ENCODE data around the gene RIC8A.
"Not testable (repeated sequence)": the region's sequence is repeated elsewhere in the genome, so short reads cannot be mapped to it uniquely, and the experiment has no call there.

DNA sequence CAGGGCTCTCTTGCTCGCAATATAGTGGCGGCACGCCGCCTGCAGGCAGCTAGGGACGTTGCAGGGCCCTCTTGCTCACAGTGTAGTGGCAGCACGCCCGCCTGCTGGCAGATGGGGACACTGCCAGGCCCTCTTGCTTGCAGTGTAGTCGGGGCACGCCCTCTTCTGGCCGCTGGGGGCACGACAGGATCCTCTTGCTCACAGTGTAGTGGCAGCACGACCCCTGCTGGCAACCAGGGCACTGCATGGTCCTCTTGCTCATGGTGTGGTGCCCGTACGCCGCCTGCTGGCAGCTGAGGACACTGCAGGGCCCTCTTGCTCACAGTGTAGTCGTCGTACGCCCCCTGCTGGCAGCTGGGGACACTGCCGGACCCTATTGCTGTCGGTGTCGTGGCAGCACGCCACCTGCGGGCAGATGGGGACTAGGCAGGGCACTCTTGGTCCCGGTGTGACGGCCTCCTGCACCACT lies 17.6 kb upstream of the RIC8A start:
- TF ChIP-seq, protein P1, sequence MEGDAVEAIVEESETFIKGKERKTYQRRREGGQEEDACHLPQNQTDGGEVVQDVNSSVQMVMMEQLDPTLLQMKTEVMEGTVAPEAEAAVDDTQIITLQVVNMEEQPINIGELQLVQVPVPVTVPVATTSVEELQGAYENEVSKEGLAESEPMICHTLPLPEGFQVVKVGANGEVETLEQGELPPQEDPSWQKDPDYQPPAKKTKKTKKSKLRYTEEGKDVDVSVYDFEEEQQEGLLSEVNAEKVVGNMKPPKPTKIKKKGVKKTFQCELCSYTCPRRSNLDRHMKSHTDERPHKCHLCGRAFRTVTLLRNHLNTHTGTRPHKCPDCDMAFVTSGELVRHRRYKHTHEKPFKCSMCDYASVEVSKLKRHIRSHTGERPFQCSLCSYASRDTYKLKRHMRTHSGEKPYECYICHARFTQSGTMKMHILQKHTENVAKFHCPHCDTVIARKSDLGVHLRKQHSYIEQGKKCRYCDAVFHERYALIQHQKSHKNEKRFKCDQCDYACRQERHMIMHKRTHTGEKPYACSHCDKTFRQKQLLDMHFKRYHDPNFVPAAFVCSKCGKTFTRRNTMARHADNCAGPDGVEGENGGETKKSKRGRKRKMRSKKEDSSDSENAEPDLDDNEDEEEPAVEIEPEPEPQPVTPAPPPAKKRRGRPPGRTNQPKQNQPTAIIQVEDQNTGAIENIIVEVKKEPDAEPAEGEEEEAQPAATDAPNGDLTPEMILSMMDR (IDR thresholded peaks at IDR 0.05), result not testable (repeated sequence)
- TF ChIP-seq POLR2A, EP300 (IDR thresholded peaks at IDR 0.05): not testable (repeated sequence)
